Type B pancreatic cell (in vitro differentiated cells): ENCODE data around the gene ADARB2. TPM values are rescaled to one million over a fixed set of nuclear protein-coding genes. Genes with fewer than 3 reads are reported as not detected.

ENCODE experiments used
- DNase-seq: peaks from one replicate; pipeline ENCODE4 v3.0.0; 2021; ENCODE audit warnings: mixed read lengths; ENCODE audit not compliant: unreplicated experiment; ENCODE audit errors: extremely low spot score
- H3K27ac Mint-ChIP-seq: 2 replicates; pipeline ENCODE4 v1.8.0; 2021; ENCODE audit warnings: mild to moderate bottlenecking, mixed read lengths
- H3K27me3 Mint-ChIP-seq: 2 replicates; pipeline ENCODE4 v1.8.0; 2021; ENCODE audit warnings: mixed read lengths
- H3K36me3 Mint-ChIP-seq: 2 replicates; pipeline ENCODE4 v1.8.0; 2021; ENCODE audit warnings: mixed read lengths
- H3K4me1 Mint-ChIP-seq: one replicate; pipeline ENCODE4 v1.8.0; 2021; ENCODE audit warnings: mixed read lengths; ENCODE audit not compliant: unreplicated experiment
- H3K4me3 Mint-ChIP-seq: 2 replicates; pipeline ENCODE4 v1.8.0; 2021; ENCODE audit warnings: mild to moderate bottlenecking, mixed read lengths
- H3K9me3 Mint-ChIP-seq: 2 replicates; pipeline ENCODE4 v1.8.0; 2021; ENCODE audit warnings: mixed read lengths
- total RNA-seq: library from RNA; stranded (reverse); gene quantifications from 2 replicates; pipeline ENCODE4 v1.2.1, GENCODE V29; 2021; ENCODE audit warnings: low replicate concordance
- TF ChIP-seq, protein P1 (sequence below): fragments of 200-600 bp; sonication (generic); conservative IDR thresholded peaks from 2 replicates; pipeline ENCODE4 v1.5.0; 2021; ENCODE audit warnings: antibody characterized with exemption, mild to moderate bottlenecking

The ADARB2 gene
- total RNA-seq, 1 donor from 2014 or later: 4.9 TPM

DNA sequence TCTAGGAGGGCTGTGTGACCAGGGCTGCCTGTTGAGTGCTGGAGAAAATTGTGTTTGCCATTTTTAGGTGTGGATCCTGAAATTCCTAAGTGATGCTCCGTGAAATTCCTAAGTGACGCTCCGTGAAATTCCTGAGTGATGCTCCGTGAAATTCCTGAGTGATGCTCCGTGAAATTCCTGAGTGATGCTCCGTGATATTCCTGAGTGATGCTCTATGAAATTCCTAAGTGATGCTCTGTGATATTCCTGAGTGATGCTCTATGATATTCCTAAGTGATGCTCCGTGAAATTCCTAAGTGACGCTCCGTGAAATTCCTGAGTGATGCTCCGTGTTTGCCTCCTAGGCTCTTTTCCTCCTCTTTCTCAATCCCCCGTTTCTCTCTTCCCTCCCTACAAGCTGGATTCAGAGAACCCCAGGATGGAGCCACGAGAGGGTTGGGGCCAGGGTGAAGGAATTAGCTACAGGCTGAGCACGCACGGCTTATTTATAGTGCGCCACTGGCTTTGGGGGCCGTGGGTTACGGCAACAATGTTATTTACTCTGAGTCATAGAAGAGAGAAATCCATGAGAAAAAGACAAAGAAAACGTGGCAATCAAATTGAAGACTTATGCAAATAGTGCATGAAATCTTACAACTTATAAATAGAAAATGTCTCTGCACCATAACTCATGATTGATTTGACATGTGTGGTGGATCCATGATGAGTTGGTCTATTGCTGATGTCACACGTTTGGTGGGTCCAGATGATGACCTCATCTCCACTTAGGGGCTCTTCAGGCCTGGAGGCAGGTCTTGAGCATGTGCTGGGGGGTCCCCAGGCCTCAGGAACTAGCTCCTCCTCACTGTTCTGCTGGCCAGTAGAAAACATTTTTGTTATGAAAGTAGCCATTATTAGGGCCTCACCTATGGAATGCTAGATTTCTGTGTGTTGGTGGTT, 456.6 kb downstream of the ADARB2 start:
- TF ChIP-seq, protein P1, sequence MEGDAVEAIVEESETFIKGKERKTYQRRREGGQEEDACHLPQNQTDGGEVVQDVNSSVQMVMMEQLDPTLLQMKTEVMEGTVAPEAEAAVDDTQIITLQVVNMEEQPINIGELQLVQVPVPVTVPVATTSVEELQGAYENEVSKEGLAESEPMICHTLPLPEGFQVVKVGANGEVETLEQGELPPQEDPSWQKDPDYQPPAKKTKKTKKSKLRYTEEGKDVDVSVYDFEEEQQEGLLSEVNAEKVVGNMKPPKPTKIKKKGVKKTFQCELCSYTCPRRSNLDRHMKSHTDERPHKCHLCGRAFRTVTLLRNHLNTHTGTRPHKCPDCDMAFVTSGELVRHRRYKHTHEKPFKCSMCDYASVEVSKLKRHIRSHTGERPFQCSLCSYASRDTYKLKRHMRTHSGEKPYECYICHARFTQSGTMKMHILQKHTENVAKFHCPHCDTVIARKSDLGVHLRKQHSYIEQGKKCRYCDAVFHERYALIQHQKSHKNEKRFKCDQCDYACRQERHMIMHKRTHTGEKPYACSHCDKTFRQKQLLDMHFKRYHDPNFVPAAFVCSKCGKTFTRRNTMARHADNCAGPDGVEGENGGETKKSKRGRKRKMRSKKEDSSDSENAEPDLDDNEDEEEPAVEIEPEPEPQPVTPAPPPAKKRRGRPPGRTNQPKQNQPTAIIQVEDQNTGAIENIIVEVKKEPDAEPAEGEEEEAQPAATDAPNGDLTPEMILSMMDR: no peak
- H3K27ac Mint-ChIP-seq: no peak overlapping the region
- no peak overlapping the region for H3K4me3 Mint-ChIP-seq
- H3K27me3 Mint-ChIP-seq: peaks cover 18% of the 10 kb centered on the region
- H3K36me3 Mint-ChIP-seq: no peaks in the 10 kb centered on the region
- H3K9me3 Mint-ChIP-seq: no peaks in the 10 kb centered on the region
- H3K4me1 Mint-ChIP-seq: no peaks in the 10 kb centered on the region
- no peak for DNase-seq

DNA sequence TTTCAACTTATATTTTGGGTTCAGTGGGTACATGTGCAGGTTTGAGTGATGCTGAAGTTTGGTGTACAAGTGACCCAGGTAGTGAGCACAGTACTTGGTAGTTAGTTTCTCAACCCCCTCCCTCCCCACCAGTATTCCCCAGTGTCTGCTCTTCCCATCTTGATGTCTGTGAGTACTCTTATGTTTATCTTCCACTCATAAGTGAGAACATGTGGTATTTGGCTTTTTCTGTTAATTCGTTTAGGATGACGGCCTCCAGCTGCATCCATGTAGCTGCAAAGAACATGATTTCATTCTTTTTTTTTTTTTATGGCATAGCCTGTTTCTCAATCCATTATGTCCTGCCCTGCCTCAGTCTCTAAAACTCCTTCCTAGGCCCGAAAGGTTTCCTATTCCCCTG, 459.0 kb downstream of the ADARB2 start:
- Mint-ChIP-seq H3K4me3 (no peak overlapping the region), H3K27ac (no peak overlapping the region), H3K9me3 (no peaks in the 10 kb centered on the region), H3K27me3 (peaks cover 13% of the 10 kb centered on the region), H3K36me3 (no peaks in the 10 kb centered on the region), H3K4me1 (peaks cover 4% of the 10 kb centered on the region)
- DNase-seq: no peak
- TF ChIP-seq, protein P1: no peak

- Mint-ChIP-seq H3K4me1 (peaks cover 24% of the 10 kb centered on the region), H3K9me3 (no peaks in the 10 kb centered on the region), H3K4me3 (no peak overlapping the region), H3K36me3 (no peaks in the 10 kb centered on the region), H3K27me3 (peaks cover 8% of the 10 kb centered on the region), H3K27ac (no peak overlapping the region)
- DNase-seq: no peak
- TF ChIP-seq, protein P1: no peak
These were observed 462.4 kb downstream of the ADARB2 start for GRCh38 chr10:1274701-1275544.

GRCh38 chr10:1274111-1274661, 463.1 kb downstream of the ADARB2 start:
- H3K36me3 Mint-ChIP-seq: no peaks in the 10 kb centered on the region
- no peaks in the 10 kb centered on the region for H3K9me3 Mint-ChIP-seq
- H3K4me3 Mint-ChIP-seq: no peak overlapping the region
- peaks cover 27% of the 10 kb centered on the region for H3K4me1 Mint-ChIP-seq
- no peak for DNase-seq
- TF ChIP-seq, protein P1: no peak
- no peak overlapping the region for H3K27ac Mint-ChIP-seq
- H3K27me3 Mint-ChIP-seq: peaks cover 8% of the 10 kb centered on the region

DNA sequence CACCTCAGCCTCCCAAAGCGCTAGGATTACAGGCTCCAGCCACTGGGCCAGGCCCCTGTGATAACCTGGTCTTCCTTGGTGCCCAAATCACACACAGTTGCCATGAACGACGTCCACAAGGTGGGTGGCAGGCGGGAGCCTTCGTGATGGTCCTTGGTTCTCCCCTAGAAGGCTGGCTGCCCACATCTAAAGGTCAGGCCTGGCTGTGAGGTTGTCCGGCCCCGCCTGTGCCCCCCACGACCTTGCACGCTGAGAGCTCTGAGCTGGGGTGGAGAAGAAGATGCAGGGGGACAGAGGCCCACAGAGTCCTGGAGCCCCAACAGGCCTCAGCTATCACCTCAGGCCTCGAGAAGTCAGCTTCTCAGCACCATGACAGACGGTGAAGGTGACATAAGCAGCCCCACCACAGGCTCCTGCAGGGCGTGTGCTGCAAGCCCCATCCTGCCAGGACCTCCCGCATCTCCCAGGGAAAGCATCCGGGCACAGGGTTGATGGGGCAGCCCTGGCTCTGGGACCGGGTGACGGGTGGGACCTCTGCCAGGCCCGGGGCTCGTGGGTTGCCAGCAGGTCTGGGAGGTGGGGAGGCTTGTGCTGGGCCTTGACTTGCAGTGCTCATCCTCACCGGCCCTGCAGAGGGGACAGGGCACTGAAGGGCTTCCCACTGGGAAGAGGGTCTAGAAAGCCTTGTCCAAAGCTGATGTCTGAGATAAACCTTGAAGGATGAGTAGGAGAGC, 463.8 kb downstream of the ADARB2 start:
- H3K27ac Mint-ChIP-seq: no peak overlapping the region

More for the DNA sequence above, 463.8 kb downstream of the ADARB2 start:
- TF ChIP-seq, protein P1: no peak
- H3K9me3 Mint-ChIP-seq: no peaks in the 10 kb centered on the region
- DNase-seq: no peak
- peaks cover 6% of the 10 kb centered on the region for H3K27me3 Mint-ChIP-seq
- H3K4me1 Mint-ChIP-seq: peaks cover 32% of the 10 kb centered on the region
- no peaks in the 10 kb centered on the region for H3K36me3 Mint-ChIP-seq
- no peak overlapping the region for H3K4me3 Mint-ChIP-seq
